Neural cell (in vitro differentiated cells): ENCODE measurements around the gene PDE4D.

ENCODE experiments used
- CTCF ChIP-seq: fragments of 450-650 bp; IDR thresholded peaks from 2 replicates; pipeline ENCODE4 v1.5.1; 2014; ENCODE audit warnings: antibody characterized with exemption, mild to moderate bottlenecking, moderate library complexity; ENCODE audit not compliant: poor library complexity, severe bottlenecking
- EP300 ChIP-seq: fragments of 450-650 bp; conservative IDR thresholded peaks from 2 replicates; pipeline ENCODE4 v1.6.1; 2014; ENCODE audit warnings: antibody characterized with exemption, mild to moderate bottlenecking, moderate library complexity; ENCODE audit not compliant: poor library complexity, severe bottlenecking
- POLR2AphosphoS5 ChIP-seq: IDR thresholded peaks from 2 replicates; pipeline ENCODE4 v1.6.1; 2012
- REST ChIP-seq: IDR thresholded peaks from 2 replicates; pipeline ENCODE4 v1.6.1; 2012; ENCODE audit warnings: borderline replicate concordance
- TAF1 ChIP-seq: IDR thresholded peaks from 2 replicates; pipeline ENCODE4 v1.6.1; 2012; ENCODE audit warnings: low read depth

DNA sequence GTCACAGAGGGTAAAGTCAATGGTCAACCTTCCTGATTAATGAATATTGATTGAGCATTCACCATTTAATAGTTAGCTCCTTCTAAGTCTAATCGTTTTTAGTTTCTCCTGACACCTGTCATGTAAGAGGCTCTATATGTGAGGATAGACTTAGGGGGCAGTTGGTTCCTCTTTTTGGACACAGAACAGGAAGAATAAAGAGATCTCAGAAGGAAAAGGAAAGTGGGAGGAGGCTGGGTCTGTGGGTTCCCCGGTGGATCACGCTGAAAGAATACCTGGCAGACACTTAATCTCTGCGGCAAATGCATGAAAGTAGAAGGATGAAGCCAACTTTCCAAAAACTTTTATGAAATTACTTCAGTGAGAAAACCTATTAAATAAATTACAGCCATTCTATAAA lies 98.4 kb downstream of the PDE4D start:
- TF ChIP-seq POLR2AphosphoS5 (no peak), REST (no peak), CTCF (no peak), EP300 (no peak), TAF1 (no peak)
